ENCODE measurements around the gene ARHGEF3. TPM values are rescaled to one million over a fixed set of nuclear protein-coding genes. Genes with fewer than 3 reads are reported as not detected.
A peak's percentile ranks its signal among the peaks of the same experiment; 100 is the strongest.
"Not testable (repeated sequence)": the region's sequence is repeated elsewhere in the genome, so short reads cannot be mapped to it uniquely, and the experiment has no call there.

ARHGEF3 gene
- total RNA-seq, 2 experiments from 2014 or later, result 63.0 to 66.5 TPM

DNA sequence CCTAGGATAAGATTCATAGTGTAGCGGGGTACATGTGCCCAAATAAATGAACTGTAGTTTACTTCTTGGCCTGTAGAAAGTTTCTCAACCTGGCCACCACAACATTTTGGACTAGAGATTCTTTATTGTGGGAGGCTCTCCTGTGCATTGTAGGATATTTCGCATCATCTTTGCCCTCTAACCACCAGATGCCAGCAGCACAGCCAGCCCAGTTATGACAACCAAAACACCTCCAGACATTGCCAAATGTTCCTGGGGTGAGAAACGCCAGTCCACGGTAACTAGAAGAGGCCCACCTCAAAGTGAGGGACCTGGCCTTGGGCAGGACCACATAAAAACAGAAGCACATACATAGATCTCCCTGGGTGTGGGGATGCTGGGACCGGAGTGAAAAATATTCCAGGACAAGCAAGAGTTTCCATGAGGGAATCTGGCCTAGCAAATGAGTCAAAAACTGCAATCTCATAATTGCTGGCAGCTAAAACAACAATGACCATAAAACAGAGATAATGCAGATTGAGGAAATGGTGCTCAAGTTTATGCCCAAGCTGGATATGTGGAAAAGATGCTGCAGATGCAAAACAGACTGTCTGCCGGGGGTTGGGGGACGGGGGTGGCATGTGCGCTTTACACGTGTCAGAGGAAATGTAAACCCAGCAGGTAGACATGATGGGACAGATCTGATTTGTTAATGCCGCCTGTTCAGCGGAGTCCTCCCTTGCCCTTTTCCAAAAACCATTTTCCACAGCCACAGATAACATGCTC is 39.7 kb downstream of the ARHGEF3 start:
- Mint-ChIP-seq H3K27me3 (no peaks in the 10 kb centered on the region), H3K4me3 (no peak overlapping the region), H3K36me3 (ENCODE audit: low read depth) (peaks cover 74% of the 10 kb centered on the region), H3K4me1 (ENCODE audit: low read depth) (peaks cover 81% of the 10 kb centered on the region), H3K9me3 (no peaks in the 10 kb centered on the region), H3K27ac (peak overlapping the region; percentile 62)
- CTCF ChIA-PET, result interaction anchor here (1.8 kb wide), 1 partner anchor 37 kb away, joined by 5 read pairs; no protein-coding TSS in a partner anchor
- POLR2A ChIA-PET, result interaction anchor here (1.1 kb wide), 2 partner anchors 8 to 20 kb away, joined by 3 read pairs; no protein-coding TSS in a partner anchor
- TF ChIP-seq, protein P1, sequence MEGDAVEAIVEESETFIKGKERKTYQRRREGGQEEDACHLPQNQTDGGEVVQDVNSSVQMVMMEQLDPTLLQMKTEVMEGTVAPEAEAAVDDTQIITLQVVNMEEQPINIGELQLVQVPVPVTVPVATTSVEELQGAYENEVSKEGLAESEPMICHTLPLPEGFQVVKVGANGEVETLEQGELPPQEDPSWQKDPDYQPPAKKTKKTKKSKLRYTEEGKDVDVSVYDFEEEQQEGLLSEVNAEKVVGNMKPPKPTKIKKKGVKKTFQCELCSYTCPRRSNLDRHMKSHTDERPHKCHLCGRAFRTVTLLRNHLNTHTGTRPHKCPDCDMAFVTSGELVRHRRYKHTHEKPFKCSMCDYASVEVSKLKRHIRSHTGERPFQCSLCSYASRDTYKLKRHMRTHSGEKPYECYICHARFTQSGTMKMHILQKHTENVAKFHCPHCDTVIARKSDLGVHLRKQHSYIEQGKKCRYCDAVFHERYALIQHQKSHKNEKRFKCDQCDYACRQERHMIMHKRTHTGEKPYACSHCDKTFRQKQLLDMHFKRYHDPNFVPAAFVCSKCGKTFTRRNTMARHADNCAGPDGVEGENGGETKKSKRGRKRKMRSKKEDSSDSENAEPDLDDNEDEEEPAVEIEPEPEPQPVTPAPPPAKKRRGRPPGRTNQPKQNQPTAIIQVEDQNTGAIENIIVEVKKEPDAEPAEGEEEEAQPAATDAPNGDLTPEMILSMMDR (IDR thresholded peaks at IDR 0.05), result no peak
- ATAC-seq (no peak), DNase-seq (no peak)
- intact Hi-C loops (cut with micrococcal nuclease), result no loop called here

- intact Hi-C loops (cut with micrococcal nuclease), result no loop called here
- Mint-ChIP-seq H3K4me1 (ENCODE audit: low read depth) (peaks cover 81% of the 10 kb centered on the region), H3K27ac (peak overlapping the region; percentile 51), H3K4me3 (no peak overlapping the region), H3K9me3 (no peaks in the 10 kb centered on the region), H3K36me3 (ENCODE audit: low read depth) (peaks cover 74% of the 10 kb centered on the region), H3K27me3 (no peaks in the 10 kb centered on the region)
- TF ChIP-seq, protein P1 (IDR thresholded peaks at IDR 0.05), result no peak
- no peak for DNase-seq
- ChIA-PET CTCF (interaction anchor here (1.1 to 10.2 kb wide), 4 partner anchors 9 to 228 kb away, joined by 3 to 127 read pairs (median 4); partner anchors contain the start of gene ARHGEF3), POLR2A (interaction anchor here (1.0 to 1.1 kb wide), 2 partner anchors 9 to 11 kb away, joined by 3 read pairs; no protein-coding TSS in a partner anchor)
- ATAC-seq, result no peak
These were observed 40.7 kb downstream of the ARHGEF3 start for GRCh38 chr3:56761023-56761422.

DNA sequence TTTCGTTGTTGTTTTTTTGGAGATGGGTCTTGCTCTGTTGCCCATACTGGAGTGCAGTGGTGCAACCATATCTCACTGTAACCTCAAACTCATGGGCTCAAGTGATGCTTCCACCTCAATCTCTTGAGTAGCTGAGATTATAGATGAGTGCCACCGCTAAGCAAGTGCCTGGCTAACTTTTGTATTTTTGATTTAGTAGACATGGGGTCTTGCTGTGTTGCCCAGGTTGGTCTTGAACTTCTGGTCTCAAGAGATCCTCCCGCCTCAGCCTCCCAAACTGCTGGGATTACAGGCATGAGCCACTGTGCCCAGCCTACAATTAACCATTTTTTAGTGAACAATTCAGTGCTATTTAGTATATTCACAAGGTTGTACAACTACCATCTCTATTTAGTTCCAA is 42.2 kb downstream of the ARHGEF3 start:
- POLR2A ChIA-PET, result interaction anchor here (1.6 to 2.4 kb wide), 2 partner anchors 20 to 41 kb away, joined by 5 to 15 read pairs; partner anchors contain the start of gene ARHGEF3
- Mint-ChIP-seq H3K36me3 (ENCODE audit: low read depth) (peaks cover 78% of the 10 kb centered on the region), H3K27ac (peak overlapping the region; percentile 93), H3K9me3 (no peaks in the 10 kb centered on the region), H3K4me3 (peak overlapping the region; percentile 15), H3K4me1 (ENCODE audit: low read depth) (peaks cover 85% of the 10 kb centered on the region), H3K27me3 (no peaks in the 10 kb centered on the region)
- TF ChIP-seq, protein P1 (IDR thresholded peaks at IDR 0.05), result no peak
- DNase-seq (no peak), ATAC-seq (no peak)
- intact Hi-C loops (cut with micrococcal nuclease), result loop anchor here (5.0 kb wide), 1 partner anchor 37 kb away; no protein-coding TSS in a partner anchor
- CTCF ChIA-PET, result interaction anchor here (0.8 to 10.2 kb wide), 5 partner anchors 29 to 230 kb away, joined by 3 to 127 read pairs (median 7); partner anchors contain the start of gene ARHGEF3

- peak overlapping the region; percentile 52 for H3K4me3 Mint-ChIP-seq
- peaks cover 74% of the 10 kb centered on the region for H3K36me3 Mint-ChIP-seq (ENCODE audit: low read depth)
- intact Hi-C loops (cut with micrococcal nuclease), result loop anchor here (5.0 kb wide), 1 partner anchor 36 kb away; no protein-coding TSS in a partner anchor
- H3K9me3 Mint-ChIP-seq, result no peaks in the 10 kb centered on the region
- TF ChIP-seq, protein P1 (IDR thresholded peaks at IDR 0.05), result no peak
- H3K27ac Mint-ChIP-seq, result peak overlapping the region; percentile 93
- ATAC-seq (peak; percentile 74), DNase-seq (peak; percentile 74)
- ChIA-PET CTCF (interaction anchor here (0.6 to 10.2 kb wide), 9 partner anchors 14 to 231 kb away, joined by 3 to 127 read pairs (median 3); partner anchors contain the start of gene ARHGEF3), POLR2A (interaction anchor here (0.7 to 2.4 kb wide), 8 partner anchors 12 to 42 kb away, joined by 3 to 15 read pairs (median 4); partner anchors contain the start of gene ARHGEF3)
- H3K27me3 Mint-ChIP-seq, result no peaks in the 10 kb centered on the region
- peaks cover 86% of the 10 kb centered on the region for H3K4me1 Mint-ChIP-seq (ENCODE audit: low read depth)
These were observed 43.2 kb downstream of the ARHGEF3 start for GRCh38 chr3:56758539-56758981.

- Mint-ChIP-seq H3K36me3 (ENCODE audit: low read depth) (peaks cover 74% of the 10 kb centered on the region), H3K4me1 (ENCODE audit: low read depth) (peaks cover 86% of the 10 kb centered on the region), H3K27ac (peak overlapping the region; percentile 63)
- intact Hi-C loops (cut with micrococcal nuclease), result loop anchor here (5.0 kb wide), 1 partner anchor 36 kb away; no protein-coding TSS in a partner anchor
- ChIA-PET CTCF (interaction anchor here (0.8 to 10.2 kb wide), 8 partner anchors 24 to 231 kb away, joined by 3 to 127 read pairs (median 3); partner anchors contain the start of gene ARHGEF3), POLR2A (interaction anchor here (0.7 to 2.4 kb wide), 7 partner anchors 12 to 43 kb away, joined by 3 to 15 read pairs (median 4); partner anchors contain the start of gene ARHGEF3)
- ATAC-seq, H3K4me3 Mint-ChIP-seq, DNase-seq, H3K27me3 Mint-ChIP-seq, H3K9me3 Mint-ChIP-seq: not testable (repeated sequence)
These were observed 43.7 kb downstream of the ARHGEF3 start for GRCh38 chr3:56758042-56758441.

Data from activated CD8-positive, alpha-beta T cell treated with anti-CD3 and anti-CD28 coated beads for 36 hours (primary cell).